Measurements from ENCODE around the gene C19orf73. TPM values are rescaled to one million over a fixed set of nuclear protein-coding genes. Genes with fewer than 3 reads are reported as not detected.

The C19orf73 gene
- total RNA-seq, 1 donor from 2014 or later: not detected

- Histone ChIP-seq H3K36me3 (no peaks in the 10 kb centered on the region), H3K4me1 (peaks cover 34% of the 10 kb centered on the region), H3K27ac (peak within 1 kb of the TSS; percentile 92), H3K9me3 (no peaks in the 10 kb centered on the region), H3K27me3 (no peaks in the 10 kb centered on the region), H3K4me3 (peak within 1 kb of the TSS; percentile 64 to 73)
- intact Hi-C loops (cut with DNase I): no loop called here
- DNase-seq (ENCODE audit: extremely low spot score in 2 of 2): no peak
- TF ChIP-seq POLR2AphosphoS5 (IDR thresholded peaks at IDR 0.05; ENCODE audit: insufficient read depth in 1 of 2, low read depth in 1 of 2): no peak
- TF ChIP-seq, protein P1, sequence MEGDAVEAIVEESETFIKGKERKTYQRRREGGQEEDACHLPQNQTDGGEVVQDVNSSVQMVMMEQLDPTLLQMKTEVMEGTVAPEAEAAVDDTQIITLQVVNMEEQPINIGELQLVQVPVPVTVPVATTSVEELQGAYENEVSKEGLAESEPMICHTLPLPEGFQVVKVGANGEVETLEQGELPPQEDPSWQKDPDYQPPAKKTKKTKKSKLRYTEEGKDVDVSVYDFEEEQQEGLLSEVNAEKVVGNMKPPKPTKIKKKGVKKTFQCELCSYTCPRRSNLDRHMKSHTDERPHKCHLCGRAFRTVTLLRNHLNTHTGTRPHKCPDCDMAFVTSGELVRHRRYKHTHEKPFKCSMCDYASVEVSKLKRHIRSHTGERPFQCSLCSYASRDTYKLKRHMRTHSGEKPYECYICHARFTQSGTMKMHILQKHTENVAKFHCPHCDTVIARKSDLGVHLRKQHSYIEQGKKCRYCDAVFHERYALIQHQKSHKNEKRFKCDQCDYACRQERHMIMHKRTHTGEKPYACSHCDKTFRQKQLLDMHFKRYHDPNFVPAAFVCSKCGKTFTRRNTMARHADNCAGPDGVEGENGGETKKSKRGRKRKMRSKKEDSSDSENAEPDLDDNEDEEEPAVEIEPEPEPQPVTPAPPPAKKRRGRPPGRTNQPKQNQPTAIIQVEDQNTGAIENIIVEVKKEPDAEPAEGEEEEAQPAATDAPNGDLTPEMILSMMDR (IDR thresholded peaks at IDR 0.05): no peak
- TF ChIP-seq POLR2A (IDR thresholded peaks at IDR 0.05): no peak
These were observed 725 bp upstream of the C19orf73 start, which contains the start of gene PPFIA3 for GRCh38 chr19:49119411-49120324. TSS of gene PPFIA3 (plus strand) at chr19:49119544. CDS start at chr19:49127874, 8,330 bp downstream.

DNA sequence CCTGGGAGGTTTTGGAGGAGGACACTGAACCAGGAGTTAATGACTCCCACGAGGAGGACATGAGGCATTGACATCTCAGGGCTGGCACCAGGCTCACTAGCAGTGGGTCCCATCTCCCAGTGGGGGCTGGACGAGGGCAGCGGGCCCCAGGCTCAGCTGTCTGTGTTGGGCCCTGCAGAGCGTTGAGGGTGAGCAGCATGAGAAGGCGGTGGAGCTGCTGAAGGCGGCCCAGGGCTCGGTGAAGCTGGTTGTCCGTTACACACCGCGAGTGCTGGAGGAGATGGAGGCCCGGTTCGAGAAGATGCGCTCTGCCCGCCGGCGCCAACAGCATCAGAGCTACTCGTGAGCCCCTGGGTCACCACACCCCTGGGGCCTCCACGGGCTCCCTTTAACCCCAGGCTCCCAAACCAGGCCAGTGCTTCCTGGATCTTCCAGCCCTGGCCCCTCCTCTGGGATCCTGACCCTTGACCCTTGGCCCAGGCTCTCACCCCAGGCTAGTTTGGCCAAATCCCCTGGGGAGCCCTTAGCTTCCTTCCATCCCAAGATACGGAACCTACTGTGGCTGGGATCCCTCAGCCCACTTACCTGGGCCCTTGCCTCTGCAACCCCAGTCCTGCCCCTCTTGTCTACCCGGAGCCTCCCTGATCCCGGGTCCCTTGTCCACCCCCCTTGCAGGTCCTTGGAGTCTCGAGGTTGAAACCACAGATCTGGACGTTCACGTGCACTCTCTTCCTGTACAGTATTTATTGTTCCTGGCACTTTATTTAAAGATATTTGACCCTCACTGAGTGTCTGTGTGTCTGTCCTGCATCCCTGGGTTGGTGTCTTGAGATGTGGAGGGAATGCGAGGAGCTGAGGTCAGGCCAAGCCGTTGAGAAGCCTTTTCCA is 1.0 kb downstream of the C19orf73 start:
- Histone ChIP-seq H3K4me3 (peak overlapping the region; percentile 64 to 73), H3K36me3 (no peaks in the 10 kb centered on the region), H3K27ac (peak overlapping the region; percentile 92), H3K4me1 (peaks cover 42% of the 10 kb centered on the region), H3K9me3 (no peaks in the 10 kb centered on the region), H3K27me3 (no peaks in the 10 kb centered on the region)
- intact Hi-C loops (cut with DNase I): no loop called here
- TF ChIP-seq, protein P1 (IDR thresholded peaks at IDR 0.05): no peak
- TF ChIP-seq POLR2AphosphoS5 (IDR thresholded peaks at IDR 0.05; ENCODE audit: insufficient read depth in 1 of 2, low read depth in 1 of 2): no peak
- TF ChIP-seq POLR2A (IDR thresholded peaks at IDR 0.05): no peak
- DNase-seq (ENCODE audit: extremely low spot score in 2 of 2): peak in 1 of 2 donors; percentile 85

- no peak overlapping the region for H3K27ac ChIP-seq
- intact Hi-C loops (cut with DNase I): no loop called here
- DNase-seq (ENCODE audit: extremely low spot score in 2 of 2): peak in 1 of 2 donors; percentile 72
- TF ChIP-seq POLR2AphosphoS5 (IDR thresholded peaks at IDR 0.05; ENCODE audit: insufficient read depth in 1 of 2, low read depth in 1 of 2) (no peak), POLR2A (IDR thresholded peaks at IDR 0.05) (no peak)
- TF ChIP-seq, protein P1 (IDR thresholded peaks at IDR 0.05): no peak
- no peaks in the 10 kb centered on the region for H3K27me3 ChIP-seq
- H3K4me3 ChIP-seq: no peak overlapping the region
- no peaks in the 10 kb centered on the region for H3K9me3 ChIP-seq
- peaks cover 42% of the 10 kb centered on the region for H3K4me1 ChIP-seq
- H3K36me3 ChIP-seq: no peaks in the 10 kb centered on the region
These were observed 2.4 kb downstream of the C19orf73 start for GRCh38 chr19:49116544-49116943.

GRCh38 chr19:49114630-49115363 is 4.1 kb downstream of the C19orf73 start:
- no peak for TF ChIP-seq POLR2A (IDR thresholded peaks at IDR 0.05)
- TF ChIP-seq, protein P1 (IDR thresholded peaks at IDR 0.05): no peak
- TF ChIP-seq POLR2AphosphoS5 (IDR thresholded peaks at IDR 0.05; ENCODE audit: insufficient read depth in 1 of 2, low read depth in 1 of 2): peak in 1 of 2 donors; percentile 75
- H3K27ac ChIP-seq: peak overlapping the region; percentile 83
- no peak for DNase-seq (ENCODE audit: extremely low spot score in 2 of 2)
- H3K36me3 ChIP-seq: no peaks in the 10 kb centered on the region
- no peaks in the 10 kb centered on the region for H3K27me3 ChIP-seq
- no peaks in the 10 kb centered on the region for H3K9me3 ChIP-seq
- intact Hi-C loops (cut with DNase I): no loop called here
- peaks cover 39% of the 10 kb centered on the region for H3K4me1 ChIP-seq
- H3K4me3 ChIP-seq: peak overlapping the region; percentile 72 to 88
